Left lung (tissue), 14 donors: ENCODE data around the gene KCNAB2. TPM values are rescaled to one million over a fixed set of nuclear protein-coding genes. Genes with fewer than 3 reads are reported as not detected.
A peak's percentile ranks its signal among the peaks of the same experiment; 100 is the strongest.

Experiments
- ATAC-seq: fragments of 200-7000 bp; cut with Tn5 transposase; one replicate; pipeline ENCODE4 v1.9.1; 2020; ENCODE audit warnings: moderate library complexity
- DNase-seq, 4 donors: peaks; one replicate each; pipeline ENCODE4 v3.0.0-alpha.2; 2013 to 2020
- H3K27ac ChIP-seq, 2 donors: fragments of 200-600 bp; sonication (generic) in 1 of 2; one replicate each; pipeline versions ENCODE4 v1.5.0 to v1.8.0; 2020 to 2021
- H3K27me3 ChIP-seq, 2 donors: fragments of 200-600 bp; sonication (generic) in 1 of 2; one replicate each; pipeline versions ENCODE4 v1.5.0 to v1.8.0; 2020 to 2021
- H3K36me3 ChIP-seq, 2 donors: fragments of 200-600 bp; sonication (generic) in 1 of 2; one replicate each; pipeline versions ENCODE4 v1.5.0 to v1.8.0; 2020 to 2021
- H3K4me1 ChIP-seq, 2 donors: fragments of 200-600 bp; one replicate each; pipeline ENCODE4 v1.8.0; 2021
- H3K4me3 ChIP-seq, 2 donors: fragments of 200-600 bp; sonication (generic) in 1 of 2; one replicate each; pipeline versions ENCODE4 v1.5.0 to v1.8.0; 2020 to 2021; ENCODE audit warnings: mild to moderate bottlenecking in 1 of 2
- H3K9me3 ChIP-seq, 2 donors: fragments of 200-600 bp; sonication (generic) in 1 of 2; one replicate each; pipeline versions ENCODE4 v1.5.0 to v1.8.0; 2020 to 2021
- CTCF ChIP-seq, 2 donors: fragments of 200-600 bp; sonication (generic) in 1 of 2; IDR thresholded peaks; one replicate each; pipeline versions ENCODE4 v1.5.0 to v1.8.0; 2021; ENCODE audit warnings: antibody characterized with exemption in 2 of 2
- intact Hi-C, 2 donors: fragments of 100-400 bp; cut with DNase I; formaldehyde crosslinking; loops; one replicate each; pipeline versions ENCODE4 v1.11.2 to v1.14.2; 2022
- long read RNA-seq, 12 donors: library from polyadenylated mRNA in 2 of 12; unstranded in 2 of 12; transcript quantifications; one replicate each; pipeline ENCODE4 v2.0.0 and lab custom pipeline, GENCODE V29; 2019 to 2026
- polyA plus RNA-seq, 6 donors: library from polyadenylated mRNA; unstranded; fragments of 120-200 nt; gene quantifications; one replicate each; pipeline ENCODE4 v1.2.1, GENCODE V29; 2013; ENCODE audit not compliant: insufficient read length in 6 of 6
- total RNA-seq, 2 donors: library from RNA; stranded (reverse); fragmentation: NEBNext Ultra II Directional; extraction: Animal tissue kit (Norgen Biotek cat#: 25700); gene quantifications; one replicate each; pipeline ENCODE4 v1.2.1, GENCODE V29; 2021
- donor health status: DM: no; HTN: yes; CAD: no.
- donor health status: DM: no; HTN: no; CAD: no.

Gene KCNAB2
- 10 to 100 TPM; 35.6 to 82.5 TPM for total RNA-seq
- polyA plus RNA-seq: 1 to 10 TPM; 5.6 to 7.0 (median 6.3) TPM
- long read RNA-seq, donor 1: 0 reads
- long read RNA-seq, donor 2, partial matches to known transcripts: 5 of 5 reads
- long read RNA-seq, donor 2, other reads (novel, unspliced or antisense): 0 of 5 reads
- long read RNA-seq, donor 3: 0 reads
- long read RNA-seq, donor 4, full-length matches to known transcripts: 2 of 5 reads
- long read RNA-seq, donor 4, partial matches to known transcripts: 1 of 5 reads
- long read RNA-seq, donor 4, other reads (novel, unspliced or antisense): 2 of 5 reads
- long read RNA-seq, donor 5: 0 reads
- long read RNA-seq, donor 6: 0 reads
- long read RNA-seq, donor 7: 0 reads
- long read RNA-seq, donor 8, full-length matches to known transcripts: 2 of 2 reads
- long read RNA-seq, donor 8, partial matches to known transcripts: 0 of 2 reads
- long read RNA-seq, donor 8, other reads (novel, unspliced or antisense): 0 of 2 reads
- long read RNA-seq, donor 9: 0 reads
- long read RNA-seq, donor 10, full-length matches to known transcripts: 5 of 19 reads
- long read RNA-seq, donor 10, partial matches to known transcripts: 6 of 19 reads
- long read RNA-seq, donor 10, other reads (novel, unspliced or antisense): 8 of 19 reads
- long read RNA-seq, donor 11, full-length matches to known transcripts: 8 of 8 reads
- long read RNA-seq, donor 11, partial matches to known transcripts: 0 of 8 reads
- long read RNA-seq, donor 11, other reads (novel, unspliced or antisense): 0 of 8 reads
- long read RNA-seq, donor 12: 0 reads

GRCh38 chr1:6045561-6045960 is at the start of gene KCNAB2:
KCNAB2 (plus strand) TSS chr1:6045888; CDS start chr1:6051537, 5,649 bp downstream.
- no peak for ATAC-seq
- intact Hi-C loops: no loop called here
- TF ChIP-seq CTCF (IDR thresholded peaks at IDR 0.05): no peak

GRCh38 chr1:5996641-5997270 is 48.9 kb upstream of the KCNAB2 start:
- H3K4me3 ChIP-seq: no peak overlapping the region
- peaks cover 5 to 25% of the 10 kb centered on the region in 2 donors for H3K4me1 ChIP-seq
- DNase-seq (peak in 1 of 4 donors; percentile 34), ATAC-seq (no peak)
- H3K9me3 ChIP-seq: no peaks in the 10 kb centered on the region
- H3K36me3 ChIP-seq: peaks cover 0 to 13% of the 10 kb centered on the region in 2 donors
- no peak overlapping the region for H3K27ac ChIP-seq
- H3K27me3 ChIP-seq: peaks cover 0 to 9% of the 10 kb centered on the region in 2 donors
- no peak for TF ChIP-seq CTCF (IDR thresholded peaks at IDR 0.05)
- intact Hi-C loops: no loop called here

More at GRCh38 chr1:6045561-6045960, at the start of gene KCNAB2:
- Histone ChIP-seq H3K4me1 (no peaks in the 10 kb centered on the region), H3K27me3 (no peaks in the 10 kb centered on the region), H3K9me3 (no peaks in the 10 kb centered on the region), H3K4me3 (no peak within 1 kb of the TSS), H3K27ac (no peak within 1 kb of the TSS), H3K36me3 (peaks cover 0 to 80% of the 10 kb centered on the region in 2 donors)
- peak in 1 of 4 donors; percentile 41 for DNase-seq

GRCh38 chr1:5997316-5997715 is 48.4 kb upstream of the KCNAB2 start:
- H3K27me3 ChIP-seq: peaks cover 0 to 9% of the 10 kb centered on the region in 2 donors
- intact Hi-C loops: no loop called here
- no peaks in the 10 kb centered on the region for H3K9me3 ChIP-seq
- peaks cover 5 to 25% of the 10 kb centered on the region in 2 donors for H3K4me1 ChIP-seq
- H3K27ac ChIP-seq: no peak overlapping the region
- DNase-seq: peak in 2 of 4 donors; percentile 19 to 41
- TF ChIP-seq CTCF (IDR thresholded peaks at IDR 0.05): no peak
- no peak for ATAC-seq
- H3K36me3 ChIP-seq: peaks cover 0 to 16% of the 10 kb centered on the region in 2 donors
- no peak overlapping the region for H3K4me3 ChIP-seq

- H3K27ac ChIP-seq: no peak overlapping the region
- H3K36me3 ChIP-seq: peaks cover 0 to 17% of the 10 kb centered on the region in 2 donors
- H3K27me3 ChIP-seq: peaks cover 0 to 8% of the 10 kb centered on the region in 2 donors
- intact Hi-C loops: no loop called here
- DNase-seq (peak in 2 of 4 donors; percentile 20 to 56), ATAC-seq (no peak)
- H3K9me3 ChIP-seq: no peaks in the 10 kb centered on the region
- TF ChIP-seq CTCF (IDR thresholded peaks at IDR 0.05): no peak
- no peak overlapping the region for H3K4me3 ChIP-seq
- peaks cover 2 to 21% of the 10 kb centered on the region in 2 donors for H3K4me1 ChIP-seq
Observed at GRCh38 chr1:5998051-5998905, 47.4 kb upstream of the KCNAB2 start.
